IPS-18c (cell line): ENCODE data around the gene SPINK14.

Experiments
- H3K4me3 ChIP-seq: 2 replicates; pipeline ENCODE4 v1.7.0; 2013; ENCODE audit warnings: low read depth, mild to moderate bottlenecking, low read length, moderate library complexity; ENCODE audit not compliant: insufficient read depth
- H3K9me3 ChIP-seq: one replicate; pipeline ENCODE4 v1.6.1; 2013; ENCODE audit warnings: mild to moderate bottlenecking, low read length, moderate library complexity; ENCODE audit not compliant: control insufficient read depth, insufficient read depth

The SPINK14 gene, protein sequence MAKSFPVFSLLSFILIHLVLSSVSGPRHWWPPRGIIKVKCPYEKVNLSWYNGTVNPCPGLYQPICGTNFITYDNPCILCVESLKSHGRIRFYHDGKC

DNA sequence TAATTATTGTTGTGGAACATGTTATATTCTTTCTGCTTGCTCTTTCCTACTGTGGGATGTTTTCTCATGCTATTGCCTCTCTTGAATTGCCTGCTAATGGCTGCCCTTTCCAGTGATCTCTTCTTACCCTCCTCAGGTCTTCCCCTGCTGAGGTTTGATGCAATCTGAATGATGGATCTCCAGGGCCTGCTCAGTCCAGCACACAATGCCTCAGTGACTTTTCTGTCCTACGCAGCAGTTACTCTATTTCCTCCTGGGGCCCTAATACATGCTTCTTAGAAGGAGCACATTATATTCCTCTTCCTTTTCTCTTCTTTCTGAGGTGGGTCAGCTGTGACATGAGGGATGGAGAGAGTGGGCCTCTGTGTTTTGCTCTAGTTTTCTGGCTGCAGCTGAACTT, at the start of gene SPINK14:
SPINK14 (plus strand) TSS at position 301 of the 400 bp plus-strand sequence. CDS start 1,187 bp downstream, outside the sequence.
- no peak within 1 kb of the TSS for H3K4me3 ChIP-seq
- no peaks in the 10 kb centered on the region for H3K9me3 ChIP-seq

DNA sequence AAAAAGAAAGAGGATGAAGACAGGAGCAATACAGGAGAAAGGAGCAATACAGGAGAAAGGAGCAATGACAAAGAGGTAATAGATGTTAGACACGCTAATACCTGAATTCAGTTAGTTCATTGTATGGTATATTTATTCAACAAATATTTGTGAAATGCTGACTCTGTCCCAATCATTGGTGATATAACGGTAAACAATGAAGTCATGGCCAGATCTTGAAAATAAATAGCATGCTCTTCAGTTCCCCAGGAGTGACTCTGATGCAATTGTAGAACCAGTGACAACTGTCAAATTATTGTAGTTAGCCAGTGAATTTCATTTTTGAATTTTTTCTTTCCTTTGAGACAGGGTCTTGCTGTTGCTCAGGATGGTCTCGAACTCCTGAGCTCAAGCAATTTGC, 48.0 kb upstream of the SPINK14 start:
- no peaks in the 10 kb centered on the region for H3K9me3 ChIP-seq
- H3K4me3 ChIP-seq: no peak overlapping the region

DNA sequence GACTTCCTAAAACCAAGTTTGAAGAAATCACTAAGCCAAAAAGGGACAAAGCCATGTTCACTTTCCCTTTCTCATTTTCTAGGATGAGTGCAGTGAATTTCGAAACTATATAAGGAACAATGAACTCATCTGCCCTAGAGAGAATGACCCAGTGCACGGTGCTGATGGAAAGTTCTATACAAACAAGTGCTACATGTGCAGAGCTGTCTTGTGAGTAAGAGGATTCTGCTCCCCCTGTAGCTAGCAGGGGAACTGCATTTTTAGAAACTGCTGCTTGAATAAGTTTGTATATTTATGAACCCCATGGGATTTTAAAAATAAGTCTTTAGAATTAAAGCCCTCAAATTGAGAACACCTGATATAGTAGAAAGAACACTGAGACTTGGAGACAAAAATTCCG, 42.7 kb upstream of the SPINK14 start:
- H3K9me3 ChIP-seq: no peaks in the 10 kb centered on the region
- no peak overlapping the region for H3K4me3 ChIP-seq

DNA sequence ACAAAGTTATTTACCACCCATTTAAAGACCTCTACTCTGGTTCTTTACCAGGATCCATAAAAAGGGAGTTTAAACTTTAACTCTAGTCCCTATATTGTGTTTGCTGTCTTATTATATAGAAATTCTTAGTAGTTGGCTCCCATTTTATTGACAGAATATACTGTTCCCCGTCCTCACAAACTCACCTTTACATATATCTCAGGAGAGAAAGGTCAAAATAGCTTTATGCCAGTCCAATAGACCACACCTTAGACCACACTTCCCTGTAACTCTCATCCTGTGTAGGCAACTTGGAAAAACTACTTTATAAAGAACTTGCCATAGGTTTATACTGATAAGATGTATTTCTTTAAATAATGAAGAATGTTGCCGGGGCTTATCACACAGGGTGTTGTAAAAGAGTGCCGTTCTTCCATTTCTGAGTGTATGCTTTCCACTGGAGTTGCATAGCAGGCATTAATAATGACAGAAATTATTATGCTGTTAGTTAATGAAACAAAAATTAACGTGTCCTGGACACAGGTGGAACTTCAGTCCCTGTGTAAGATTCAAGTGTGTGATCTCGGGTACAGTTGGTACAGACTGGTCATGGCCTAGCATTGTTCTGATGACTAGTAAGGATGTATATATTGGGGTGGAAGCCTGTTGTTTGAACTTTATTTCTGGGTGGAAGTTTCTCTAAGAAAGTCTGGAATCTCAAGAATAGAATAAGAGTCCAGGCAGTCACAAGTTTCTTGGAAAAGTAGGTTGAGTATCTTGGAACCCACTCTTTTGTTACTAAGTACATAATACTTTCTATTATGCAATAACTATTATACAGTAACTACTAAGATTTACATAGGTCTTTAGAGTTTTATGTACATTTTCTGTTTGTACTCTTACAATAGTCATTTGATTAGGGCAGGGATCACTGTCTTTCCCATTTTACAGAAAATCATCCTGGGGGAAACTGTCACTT, 33.0 kb upstream of the SPINK14 start:
- no peak overlapping the region for H3K4me3 ChIP-seq
- H3K9me3 ChIP-seq: no peaks in the 10 kb centered on the region

DNA sequence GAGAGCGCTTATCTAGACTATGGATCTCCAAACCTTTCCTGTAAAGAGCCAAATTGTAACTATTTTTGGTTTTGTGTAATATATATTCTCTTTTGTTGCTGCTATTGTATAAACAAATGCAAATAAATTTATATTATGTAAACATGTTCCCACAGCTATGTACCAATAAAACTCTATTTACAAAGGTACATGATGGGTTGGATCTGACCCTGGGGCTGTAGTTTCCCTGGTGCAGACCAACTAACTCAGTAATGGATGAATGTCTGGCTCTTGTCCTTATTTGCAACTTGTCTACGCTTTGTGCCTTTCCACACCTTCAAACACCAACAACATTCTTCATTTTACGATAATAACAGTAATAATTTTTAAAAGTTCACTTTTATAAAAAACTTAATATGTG, 27.5 kb upstream of the SPINK14 start:
- Histone ChIP-seq H3K4me3 (no peak overlapping the region), H3K9me3 (no peaks in the 10 kb centered on the region)

DNA sequence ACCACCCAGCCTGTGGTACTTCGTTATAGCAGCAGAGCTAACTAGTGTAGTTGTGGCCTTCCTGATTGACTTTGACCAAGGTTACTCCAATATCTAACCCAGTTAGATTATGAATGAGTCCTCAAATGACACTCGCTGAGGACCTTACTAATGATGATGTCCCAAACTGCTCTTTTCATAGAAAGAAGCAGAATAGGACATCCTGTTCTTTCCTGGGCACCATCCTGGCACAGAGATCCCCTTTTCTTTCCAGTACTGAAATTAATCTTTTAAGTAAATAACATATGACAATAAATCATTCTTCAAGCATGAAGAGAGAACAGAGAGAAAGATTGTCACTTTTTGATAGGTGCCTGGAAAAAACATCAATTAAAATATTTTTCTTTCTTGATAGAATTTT, 26.7 kb upstream of the SPINK14 start:
- Histone ChIP-seq H3K4me3 (no peak overlapping the region), H3K9me3 (no peaks in the 10 kb centered on the region)

DNA sequence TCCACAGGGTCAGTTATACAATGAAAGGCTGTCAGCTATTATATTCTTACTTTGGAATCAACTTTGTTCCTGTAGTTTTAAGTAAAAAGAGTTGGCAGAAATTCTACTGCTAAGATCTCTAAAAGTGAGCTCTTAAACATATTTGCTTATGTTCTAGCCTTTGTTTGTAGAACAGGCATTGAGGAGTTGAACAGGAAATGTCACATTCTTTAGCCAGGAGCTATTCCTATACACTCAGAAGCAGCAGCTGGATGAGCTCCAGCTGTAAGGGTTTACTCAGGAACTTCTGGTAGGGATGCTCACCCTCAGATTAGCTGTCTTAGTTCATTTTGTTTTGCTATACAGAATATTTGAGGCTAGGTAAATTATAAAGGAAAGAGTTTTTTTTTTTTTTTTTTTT, 22.4 kb upstream of the SPINK14 start:
- Histone ChIP-seq H3K4me3 (no peak overlapping the region), H3K9me3 (no peaks in the 10 kb centered on the region)

DNA sequence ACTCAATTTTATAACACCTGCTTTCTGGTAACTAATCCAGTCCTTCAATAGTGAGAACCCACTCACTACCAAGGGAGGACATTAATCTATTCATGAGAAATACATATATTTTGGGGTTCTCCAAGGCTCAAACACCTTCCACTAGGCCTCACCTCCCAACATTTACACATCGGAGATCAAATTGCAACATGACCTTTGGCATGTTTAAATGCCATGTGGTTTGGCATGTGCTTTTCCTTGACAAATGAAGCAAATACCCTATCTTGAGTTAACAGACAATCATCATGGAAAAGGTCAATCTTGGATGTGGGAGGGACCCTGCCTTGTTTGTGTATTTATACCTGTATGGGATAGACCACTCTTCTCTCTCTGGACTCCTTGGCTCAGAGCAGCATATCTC, 21.9 kb upstream of the SPINK14 start:
- no peaks in the 10 kb centered on the region for H3K9me3 ChIP-seq
- no peak overlapping the region for H3K4me3 ChIP-seq

DNA sequence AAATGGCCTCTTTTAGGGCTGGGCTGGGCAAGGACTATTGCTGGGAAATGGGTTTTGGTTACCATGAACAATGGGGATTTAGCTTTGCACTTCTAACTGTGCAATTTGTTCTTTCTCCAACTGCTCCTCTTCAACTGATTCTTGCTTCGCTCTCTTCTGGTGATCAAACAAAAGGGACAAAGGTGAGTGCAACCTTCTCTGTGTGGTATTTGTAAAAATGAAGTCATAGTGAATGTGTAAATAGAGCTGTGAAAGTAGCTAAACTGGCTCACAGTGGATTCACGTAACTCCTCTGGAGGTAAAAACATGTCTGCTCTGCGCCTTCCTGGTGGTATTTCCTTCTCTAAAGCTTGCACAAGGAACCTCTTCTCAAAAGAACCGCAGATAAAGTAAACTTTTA, 20.9 kb upstream of the SPINK14 start:
- no peak overlapping the region for H3K4me3 ChIP-seq

DNA sequence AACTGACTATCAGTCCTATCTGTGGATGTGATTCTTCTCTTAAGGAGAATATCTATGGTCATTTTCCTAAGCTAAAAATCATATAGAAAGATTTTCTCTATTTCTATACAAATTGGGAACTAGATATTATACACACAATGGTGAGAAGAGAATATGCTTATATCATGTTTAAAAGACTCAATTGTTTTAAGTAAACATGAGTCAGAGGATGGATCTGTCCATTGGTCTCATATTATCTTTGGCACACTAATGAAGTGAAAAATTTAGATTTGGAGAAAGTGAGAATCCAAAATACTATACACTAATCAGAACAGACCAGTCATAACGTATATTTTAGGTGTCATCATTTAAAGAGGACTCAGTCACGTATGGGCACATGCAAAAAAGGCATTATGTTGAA, 16.5 kb upstream of the SPINK14 start:
- Histone ChIP-seq H3K4me3 (no peak overlapping the region), H3K9me3 (peaks cover 2% of the 10 kb centered on the region)

More for the DNA sequence above, 20.9 kb upstream of the SPINK14 start:
- H3K9me3 ChIP-seq: no peaks in the 10 kb centered on the region

DNA sequence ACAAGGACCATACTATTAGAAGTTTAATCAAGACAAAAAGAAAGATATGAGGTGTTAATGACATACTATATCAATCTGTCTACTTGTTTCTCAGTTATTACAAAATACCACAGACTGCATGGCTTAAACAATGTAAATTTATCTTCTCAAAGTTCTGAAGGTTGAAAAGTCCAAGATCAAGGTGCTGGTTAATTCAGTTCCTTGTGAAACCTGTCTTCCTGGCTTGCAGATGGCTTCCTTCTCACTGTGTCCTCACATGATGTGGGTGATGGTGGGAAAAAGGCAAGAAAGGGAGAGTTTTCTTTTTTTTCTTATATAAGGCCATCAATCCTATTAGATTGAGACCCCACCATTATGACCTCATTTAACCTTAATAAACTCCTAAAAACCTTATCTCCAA, 15.6 kb upstream of the SPINK14 start:
- Histone ChIP-seq H3K9me3 (peaks cover 2% of the 10 kb centered on the region), H3K4me3 (no peak overlapping the region)

DNA sequence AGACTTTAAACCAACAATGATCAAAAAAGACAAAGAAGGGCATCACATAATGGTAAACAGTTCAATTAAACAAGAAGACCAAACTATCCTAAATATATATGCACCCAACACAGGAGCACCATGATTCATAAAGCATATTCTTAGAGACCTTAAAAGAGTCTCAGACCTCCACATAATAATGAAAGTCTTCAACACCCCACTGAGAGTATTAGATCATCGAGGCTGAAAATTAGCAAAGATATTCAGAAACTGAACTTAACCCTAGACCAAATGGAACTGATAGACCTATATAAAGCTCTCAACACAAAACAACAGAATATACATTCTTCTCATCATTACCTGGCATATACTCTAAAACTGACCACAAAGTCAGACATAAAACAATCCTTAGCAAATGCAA, 11.7 kb upstream of the SPINK14 start:
- no peak overlapping the region for H3K4me3 ChIP-seq
- peaks cover 2% of the 10 kb centered on the region for H3K9me3 ChIP-seq

DNA sequence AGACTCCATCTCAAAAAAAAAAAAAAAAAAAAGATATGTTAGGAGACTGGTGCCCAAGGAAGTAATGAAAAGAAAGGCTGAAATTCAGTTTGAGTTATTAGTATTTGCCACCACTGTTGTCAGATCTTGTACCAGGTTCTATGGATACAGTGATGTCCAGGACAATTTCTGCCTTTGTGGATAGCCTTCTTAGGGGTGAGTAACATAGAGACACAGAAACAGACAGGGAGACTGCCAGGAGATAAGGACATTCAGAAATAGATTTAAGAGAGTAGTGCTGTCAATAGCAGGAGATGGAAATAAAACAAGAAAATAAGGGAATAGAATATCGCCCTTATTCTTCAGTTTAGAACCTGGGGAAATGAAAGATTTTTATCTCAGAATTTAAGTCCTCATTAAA, 6.3 kb upstream of the SPINK14 start:
- no peak overlapping the region for H3K4me3 ChIP-seq
- no peaks in the 10 kb centered on the region for H3K9me3 ChIP-seq

DNA sequence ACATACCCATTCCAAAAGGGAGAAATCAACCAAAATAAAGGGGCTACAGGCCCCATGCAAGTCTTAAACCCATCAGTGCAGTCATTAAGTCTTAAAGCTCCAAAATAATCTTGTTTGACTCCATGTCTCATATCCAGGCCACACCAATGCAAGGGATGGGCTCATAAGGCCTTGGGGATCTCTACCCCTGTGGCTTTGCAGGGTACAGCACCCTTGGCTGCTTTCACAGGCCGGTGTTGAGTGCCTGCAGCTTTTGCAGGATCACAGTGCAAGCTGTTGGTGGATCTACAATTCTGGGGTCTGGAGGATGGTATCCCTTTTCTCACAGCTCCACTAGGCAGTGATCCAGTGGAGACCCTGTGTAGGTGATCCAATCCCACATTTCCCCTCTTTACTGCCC, 5.0 kb upstream of the SPINK14 start:
- H3K9me3 ChIP-seq: no peaks in the 10 kb centered on the region
- no peak overlapping the region for H3K4me3 ChIP-seq

DNA sequence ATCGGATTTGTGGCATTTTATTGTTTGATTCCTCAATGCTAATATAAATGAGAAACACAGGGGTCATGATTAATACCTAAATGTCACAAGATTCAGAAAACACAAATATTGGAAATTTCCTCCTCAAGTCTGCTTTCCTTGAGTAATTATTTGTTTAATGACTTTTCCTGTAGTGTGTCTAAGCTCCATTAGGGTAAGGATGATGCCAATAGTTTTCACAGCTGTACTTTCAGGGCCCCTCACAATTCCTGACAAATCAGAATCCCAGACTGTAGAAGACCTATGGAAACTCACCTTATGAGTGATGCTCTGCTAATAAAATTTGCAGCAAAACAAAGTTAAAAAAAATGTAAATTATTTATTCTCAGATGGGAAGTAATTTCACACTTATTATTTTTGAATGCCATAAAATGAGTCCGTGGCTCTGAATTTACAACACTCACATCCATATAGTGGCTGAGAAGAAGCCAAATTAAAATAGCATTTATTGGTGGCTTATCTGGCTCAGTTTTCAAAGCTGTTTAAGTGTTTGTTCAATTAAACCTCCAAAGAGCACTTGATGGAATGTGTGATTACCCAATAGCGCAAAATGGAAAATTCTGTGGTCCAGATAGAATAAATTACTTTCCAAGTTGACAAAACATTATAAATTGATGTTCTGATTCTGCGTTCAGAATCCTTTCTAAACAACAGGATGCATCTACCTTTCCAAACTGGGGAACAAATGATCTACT, 1.6 kb upstream of the SPINK14 start:
- no peaks in the 10 kb centered on the region for H3K9me3 ChIP-seq
- no peak overlapping the region for H3K4me3 ChIP-seq

DNA sequence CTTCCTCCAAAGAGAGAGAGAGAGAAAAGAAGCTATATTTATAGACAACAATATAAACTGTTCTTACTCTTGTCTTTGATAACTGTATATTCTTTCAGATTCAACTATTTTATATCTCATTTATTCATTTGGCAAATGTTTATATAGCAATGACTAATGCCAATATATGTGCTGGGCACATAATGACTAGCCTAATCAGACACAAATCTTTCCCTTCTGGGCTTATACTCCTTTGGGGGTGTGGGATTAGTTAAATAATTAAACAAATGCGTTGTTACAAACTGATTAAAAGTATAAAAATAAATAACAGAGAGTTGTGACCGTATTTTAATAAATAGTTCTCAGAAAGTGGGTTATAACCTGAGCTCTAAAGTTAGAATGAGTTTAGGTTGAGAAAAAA, 4.0 kb downstream of the SPINK14 start:
- no peaks in the 10 kb centered on the region for H3K9me3 ChIP-seq
- H3K4me3 ChIP-seq: no peak overlapping the region

DNA sequence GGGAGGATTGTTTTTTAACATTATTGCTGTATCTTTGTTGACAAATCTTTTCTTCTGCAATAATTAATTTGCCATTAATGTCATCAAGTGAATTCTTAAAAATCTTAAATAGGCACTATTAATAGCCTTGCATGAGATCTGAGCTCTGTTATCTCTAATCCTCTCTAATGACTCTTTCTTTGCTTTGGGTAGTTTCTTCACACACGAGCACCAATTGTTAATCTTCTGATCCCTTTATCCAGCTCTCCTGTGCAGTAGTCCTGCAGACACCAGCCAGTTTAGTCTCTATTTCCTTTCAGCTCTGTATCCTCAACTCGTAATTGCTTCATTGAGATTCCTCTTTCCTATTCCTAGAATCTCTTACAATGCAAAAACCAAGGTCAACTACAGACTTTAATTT, 8.1 kb downstream of the SPINK14 start:
- H3K9me3 ChIP-seq: no peaks in the 10 kb centered on the region
- H3K4me3 ChIP-seq: no peak overlapping the region

DNA sequence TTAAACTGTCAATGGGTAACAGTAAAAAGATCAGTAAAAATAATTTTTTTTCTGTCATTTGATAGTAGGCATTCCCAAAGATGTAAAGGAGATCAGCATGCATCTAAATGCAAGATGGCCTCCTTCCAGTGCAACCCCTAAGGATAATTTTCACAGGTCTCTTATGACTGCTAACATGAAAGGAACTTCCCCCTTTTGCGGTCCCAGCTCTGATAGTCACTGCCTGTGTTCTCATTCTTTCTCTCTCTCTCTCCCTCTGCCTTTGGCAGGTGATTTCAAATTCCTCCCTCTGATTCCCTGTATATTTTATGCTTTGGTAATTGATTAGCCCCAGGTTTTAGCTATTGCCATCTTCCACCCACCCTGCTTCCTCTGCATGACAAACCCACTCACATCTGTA, 8.9 kb downstream of the SPINK14 start:
- no peak overlapping the region for H3K4me3 ChIP-seq
- H3K9me3 ChIP-seq: no peaks in the 10 kb centered on the region
